Neural progenitor cell (in vitro differentiated cells): ENCODE data around the gene REX1BD. TPM values are rescaled to one million over a fixed set of nuclear protein-coding genes. Genes with fewer than 3 reads are reported as not detected.

Experiments used
- DNase-seq: peaks from one replicate; pipeline ENCODE4 v3.0.0-alpha.2; 2016; ENCODE audit warnings: low spot score
- H2AFZ ChIP-seq: fragments of 200-600 bp; sonication (generic); replicated peaks from 2 replicates; pipeline ENCODE4 v1.6.1; 2016; ENCODE audit warnings: antibody characterized with exemption
- H3F3A ChIP-seq: fragments of 200-600 bp; sonication (generic); 2 replicates; pipeline ENCODE4 v1.6.1; 2016; ENCODE audit warnings: antibody characterized with exemption, low read depth
- H3K27ac ChIP-seq: fragments of 200-600 bp; sonication (generic); 2 replicates; pipeline ENCODE4 v1.5.1; 2016; ENCODE audit warnings: mild to moderate bottlenecking
- H3K27me3 ChIP-seq: fragments of 200-600 bp; sonication (generic); 2 replicates; pipeline ENCODE4 v1.6.1; 2016; ENCODE audit warnings: mild to moderate bottlenecking, moderate library complexity
- H3K36me3 ChIP-seq: fragments of 200-600 bp; sonication (generic); 2 replicates; pipeline ENCODE4 v1.5.1; 2016
- H3K4me1 ChIP-seq: fragments of 200-600 bp; sonication (generic); 2 replicates; pipeline ENCODE4 v1.6.1; 2016; ENCODE audit warnings: mixed run types
- H3K4me2 ChIP-seq: fragments of 200-600 bp; sonication (generic); 2 replicates; pipeline ENCODE4 v1.6.1; 2016
- H3K4me3 ChIP-seq: fragments of 200-600 bp; sonication (generic); 2 replicates; pipeline ENCODE4 v1.5.1; 2016
- H3K79me2 ChIP-seq: fragments of 200-600 bp; sonication (generic); 2 replicates; pipeline ENCODE4 v1.6.1; 2016; ENCODE audit warnings: low read depth
- H3K9ac ChIP-seq: fragments of 200-600 bp; sonication (generic); 2 replicates; pipeline ENCODE4 v1.6.1; 2016
- H3K9me3 ChIP-seq: fragments of 200-600 bp; sonication (generic); 2 replicates; pipeline ENCODE4 v1.5.1; 2016; ENCODE audit warnings: low read depth
- H4K20me1 ChIP-seq: fragments of 200-600 bp; sonication (generic); 2 replicates; pipeline ENCODE4 v1.6.1; 2016; ENCODE audit warnings: low read depth
- H3K27ac Mint-ChIP-seq: 3 replicates; pipeline ENCODE4 v1.8.0; 2021; ENCODE audit warnings: mixed read lengths
- H3K27me3 Mint-ChIP-seq: 2 replicates; pipeline ENCODE4 v1.8.0; 2022; ENCODE audit warnings: low read depth, mild to moderate bottlenecking, inconsistent platforms, moderate library complexity, mixed read lengths; ENCODE audit not compliant: insufficient read depth
- H3K36me3 Mint-ChIP-seq: 3 replicates; pipeline ENCODE4 v1.8.0; 2021; ENCODE audit warnings: mixed read lengths
- H3K4me1 Mint-ChIP-seq: 3 replicates; pipeline ENCODE4 v1.8.0; 2021; ENCODE audit warnings: mixed read lengths
- H3K4me3 Mint-ChIP-seq: 3 replicates; pipeline ENCODE4 v1.8.0; 2021; ENCODE audit warnings: mild to moderate bottlenecking, moderate library complexity, mixed read lengths
- H3K9me3 Mint-ChIP-seq: 3 replicates; pipeline ENCODE4 v1.8.0; 2020; ENCODE audit warnings: mixed read lengths
- CTCF ChIP-seq: fragments of 200-600 bp; sonication (generic); IDR thresholded peaks from 2 replicates; pipeline ENCODE4 v1.5.1; 2017; ENCODE audit warnings: antibody characterized with exemption, mild to moderate bottlenecking
- EZH2 ChIP-seq: fragments of 200-600 bp; sonication (generic); IDR thresholded peaks from 2 replicates; pipeline ENCODE4 v1.6.1; 2017; ENCODE audit warnings: antibody characterized with exemption, mild to moderate bottlenecking, moderate library complexity
- EZH2phosphoT487 ChIP-seq: fragments of 200-600 bp; sonication (generic); IDR thresholded peaks from 2 replicates; pipeline ENCODE4 v1.6.1; 2017; ENCODE audit warnings: antibody characterized with exemption
- total RNA-seq: library from RNA; depleted of rRNA; stranded (reverse); fragments of >200 nt; gene quantifications from 2 replicates; pipeline ENCODE4 v1.2.3, GENCODE V29; 2015; ENCODE audit warnings: low replicate concordance

REX1BD gene
- total RNA-seq, 1 donor from 2014 or later = 41.7 TPM

GRCh38 chr19:18635831-18636182 is 47.2 kb downstream of the REX1BD start:
- Histone ChIP-seq H3K79me2 (peaks cover 33% of the 10 kb centered on the region), H4K20me1 (peaks cover 18% of the 10 kb centered on the region), H3F3A (peaks cover 13% of the 10 kb centered on the region), H3K9me3 (no peaks in the 10 kb centered on the region), H3K4me3 (peak overlapping the region; percentile 98), H3K4me2 (peak overlapping the region; percentile 7), H3K4me1 (peaks cover 10% of the 10 kb centered on the region), H3K27ac (no peak overlapping the region), H3K36me3 (no peaks in the 10 kb centered on the region), H3K27me3 (peaks cover 18% of the 10 kb centered on the region), H3K9ac (no peak overlapping the region), H2AFZ (no peak overlapping the region)
- H3K4me3 Mint-ChIP-seq = peak overlapping the region; percentile 92
- H3K27me3 Mint-ChIP-seq = peaks cover 17% of the 10 kb centered on the region
- peaks cover 22% of the 10 kb centered on the region for H3K4me1 Mint-ChIP-seq
- H3K9me3 Mint-ChIP-seq = no peaks in the 10 kb centered on the region
- DNase-seq = no peak
- no peak overlapping the region for H3K27ac Mint-ChIP-seq
- H3K36me3 Mint-ChIP-seq = no peaks in the 10 kb centered on the region
- no peak for TF ChIP-seq EZH2phosphoT487
- TF ChIP-seq EZH2 = no peak
- TF ChIP-seq CTCF = no peak

GRCh38 chr19:18636183-18636968 is 47.8 kb downstream of the REX1BD start:
- H4K20me1 ChIP-seq = peaks cover 18% of the 10 kb centered on the region
- peak overlapping the region; percentile 98 for H3K4me2 ChIP-seq
- H3K4me1 ChIP-seq = peaks cover 10% of the 10 kb centered on the region
- no peak overlapping the region for H3K9ac ChIP-seq
- peaks cover 17% of the 10 kb centered on the region for H3K27me3 Mint-ChIP-seq
- H3K9me3 Mint-ChIP-seq = no peaks in the 10 kb centered on the region
- no peaks in the 10 kb centered on the region for H3K36me3 Mint-ChIP-seq
- H3K79me2 ChIP-seq = peaks cover 33% of the 10 kb centered on the region
- no peak overlapping the region for H3K27ac Mint-ChIP-seq
- TF ChIP-seq EZH2phosphoT487 = no peak
- no peak for TF ChIP-seq CTCF
- no peak for TF ChIP-seq EZH2
- peaks cover 13% of the 10 kb centered on the region for H3F3A ChIP-seq
- peak overlapping the region; percentile 88 for H2AFZ ChIP-seq
- peak overlapping the region; percentile 92 for H3K4me3 Mint-ChIP-seq
- DNase-seq = peak; percentile 98
- H3K4me1 Mint-ChIP-seq = peaks cover 22% of the 10 kb centered on the region
- peak overlapping the region; percentile 98 for H3K4me3 ChIP-seq
- H3K27me3 ChIP-seq = peaks cover 18% of the 10 kb centered on the region
- no peaks in the 10 kb centered on the region for H3K9me3 ChIP-seq
- no peak overlapping the region for H3K27ac ChIP-seq
- no peaks in the 10 kb centered on the region for H3K36me3 ChIP-seq

GRCh38 chr19:18636969-18637629 is 48.5 kb downstream of the REX1BD start, which contains the start of gene KLHL26:
Gene KLHL26 (plus strand): TSS chr19:18637028. CDS start chr19:18637055, 27 bp downstream.
- Histone ChIP-seq H4K20me1 (peaks cover 21% of the 10 kb centered on the region), H3K36me3 (no peaks in the 10 kb centered on the region), H3K4me1 (peaks cover 10% of the 10 kb centered on the region), H3K79me2 (peaks cover 37% of the 10 kb centered on the region), H3K4me3 (peak within 1 kb of the TSS; percentile 98), H3K9me3 (no peaks in the 10 kb centered on the region), H2AFZ (peak within 1 kb of the TSS; percentile 89), H3F3A (peaks cover 13% of the 10 kb centered on the region), H3K9ac (peak within 1 kb of the TSS; percentile 87), H3K27me3 (peaks cover 18% of the 10 kb centered on the region), H3K4me2 (peak within 1 kb of the TSS; percentile 98), H3K27ac (no peak within 1 kb of the TSS)
- no peak for DNase-seq
- TF ChIP-seq CTCF (no peak), EZH2 (no peak), EZH2phosphoT487 (no peak)
- Mint-ChIP-seq H3K9me3 (no peaks in the 10 kb centered on the region), H3K27me3 (peaks cover 17% of the 10 kb centered on the region), H3K36me3 (no peaks in the 10 kb centered on the region), H3K4me3 (peak within 1 kb of the TSS; percentile 92), H3K27ac (no peak within 1 kb of the TSS), H3K4me1 (peaks cover 22% of the 10 kb centered on the region)
